H1 (cell line): ENCODE data around the gene IFI30. TPM values are rescaled to one million over a fixed set of nuclear protein-coding genes. Genes with fewer than 3 reads are reported as not detected.

ENCODE experiments used
- BACH1 ChIP-seq: IDR thresholded peaks from 2 replicates; pipeline ENCODE4 v1.6.1; 2012; ENCODE audit warnings: low read length, improper control_type of control experiment
- CHD1 ChIP-seq: IDR thresholded peaks from 2 replicates; pipeline ENCODE4 v1.6.1; 2012; ENCODE audit warnings: low read depth, low read length, improper control_type of control experiment
- CHD7 ChIP-seq: fragments of 300-600 bp; sonication (generic); IDR thresholded peaks from 2 replicates; pipeline ENCODE4 v1.7.1; 2012; ENCODE audit warnings: low read length, moderate library complexity, mild to moderate bottlenecking, inconsistent platforms; ENCODE audit not compliant: insufficient replicate concordance
- CTBP2 ChIP-seq: IDR thresholded peaks from 2 replicates; pipeline ENCODE4 v1.7.0; 2011; ENCODE audit warnings: borderline replicate concordance, mild to moderate bottlenecking, moderate library complexity, mixed read lengths, low read length; ENCODE audit not compliant: insufficient read depth, insufficient read length
- EGR1 ChIP-seq: IDR thresholded peaks from 2 replicates; pipeline ENCODE4 v1.6.1; 2011; ENCODE audit warnings: low read depth, low read length, borderline replicate concordance
- EP300 ChIP-seq, 2 experiments: IDR thresholded peaks; 1 replicate in 1 of 2; 2 replicates in 1 of 2; pipeline ENCODE4 v1.6.1; 2011 to 2012; ENCODE audit warnings: low read depth in 2 of 2, low read length in 2 of 2, mild to moderate bottlenecking in 2 of 2, borderline replicate concordance in 1 of 2, inconsistent platforms in 1 of 2, moderate library complexity in 1 of 2
- GTF2F1 ChIP-seq: IDR thresholded peaks from 2 replicates; pipeline ENCODE4 v1.6.1; 2012; ENCODE audit warnings: low read depth, low read length, improper control_type of control experiment, borderline replicate concordance
- MAFK ChIP-seq: IDR thresholded peaks from 2 replicates; pipeline ENCODE4 v1.6.1; 2012; ENCODE audit warnings: low read depth, mild to moderate bottlenecking, improper control_type of control experiment, low read length
- NRF1 ChIP-seq: IDR thresholded peaks from 2 replicates; pipeline ENCODE4 v1.6.1; 2011; ENCODE audit warnings: mild to moderate bottlenecking, low read depth, low read length, improper control_type of control experiment
- SIRT6 ChIP-seq: IDR thresholded peaks from one replicate; pipeline ENCODE4 v1.7.1; 2012; ENCODE audit warnings: low read length, inconsistent platforms
- SP1 ChIP-seq: IDR thresholded peaks from 2 replicates; pipeline ENCODE4 v1.6.1; 2011; ENCODE audit warnings: low read depth, low read length
- polyA plus RNA-seq, 7 experiments: library from polyadenylated mRNA; depleted of rRNA in 3 of 7; stranded (reverse) in 5 of 7; unstranded in 2 of 7; fragments of >200 nt in 5 of 7; fragments of 200-250 nt in 2 of 7; gene quantifications; 1 replicate in 5 of 7; 2 replicates in 1 of 7; 4 replicates in 1 of 7; pipeline versions ENCODE4 v1.2.1 to v1.2.3, GENCODE V29; 2011 to 2013; ENCODE audit warnings: missing spikeins in 2 of 7, mixed read lengths in 2 of 7
- total RNA-seq: library from RNA; stranded (reverse); fragmentation: NEBNext Ultra II Directional; extraction: Animal tissue kit (Norgen Biotek cat#: 25700); gene quantifications from 2 replicates; pipeline ENCODE4 v1.2.1, GENCODE V29; 2021

IFI30 gene
- total and polyA plus RNA-seq, 2 of the 8 experiments (the other 6 are each of a cell fraction or from before 2014, with no cell fraction given) = 28.9 to 62.4 TPM

- no peak for TF ChIP-seq CHD7
- TF ChIP-seq CTBP2 = no peak
- TF ChIP-seq EGR1 = no peak
- no peak for TF ChIP-seq GTF2F1
- TF ChIP-seq EP300 (IDR thresholded peaks at IDR 0.05; ENCODE audit: borderline replicate concordance in 1 of 2, low read depth in 2 of 2, low read length in 2 of 2) = no peak
- no peak for TF ChIP-seq NRF1
- no peak for TF ChIP-seq MAFK
- no peak for TF ChIP-seq BACH1
- no peak for TF ChIP-seq CHD1
- TF ChIP-seq SP1 = no peak
- no peak for TF ChIP-seq SIRT6
Measured at GRCh38 chr19:18144361-18144760, 29.3 kb upstream of the IFI30 start (continued).
